ENCODE data around the gene KRTAP9-1. TPM values are rescaled to one million over a fixed set of nuclear protein-coding genes. Genes with fewer than 3 reads are reported as not detected.

KRTAP9-1 gene
- total and polyA plus RNA-seq, 12 donors: not detected

DNA sequence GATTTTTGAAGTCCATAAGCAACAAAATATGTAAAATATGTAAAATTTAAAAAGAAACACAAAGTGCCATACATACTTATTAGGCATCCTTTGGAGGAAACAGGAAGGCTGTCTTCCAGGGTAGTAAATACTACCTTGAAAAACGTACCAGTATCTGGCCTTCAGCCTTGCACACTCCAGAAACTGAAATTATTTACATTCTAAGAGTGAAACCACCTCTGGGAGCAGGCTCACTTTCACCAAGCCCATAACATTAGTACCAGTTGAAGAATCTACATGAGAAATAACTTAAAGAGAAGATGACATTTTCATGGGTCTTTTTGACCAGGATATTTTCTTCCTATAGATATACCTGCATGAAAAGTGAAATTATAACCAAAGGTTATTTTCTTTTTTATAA, 6.4 kb downstream of the KRTAP9-1 start:
- intact Hi-C loops (cut with DNase I): no loop called here
- no peak for DNase-seq
- no peaks in the 10 kb centered on the region for H3K27me3 ChIP-seq
- WGBS, 4 donors: 19 to 35% (median 26%) methylated on average over 1 of the region's 1 CpG
- H3K4me3 ChIP-seq: no peak overlapping the region
- TF ChIP-seq, protein P1, sequence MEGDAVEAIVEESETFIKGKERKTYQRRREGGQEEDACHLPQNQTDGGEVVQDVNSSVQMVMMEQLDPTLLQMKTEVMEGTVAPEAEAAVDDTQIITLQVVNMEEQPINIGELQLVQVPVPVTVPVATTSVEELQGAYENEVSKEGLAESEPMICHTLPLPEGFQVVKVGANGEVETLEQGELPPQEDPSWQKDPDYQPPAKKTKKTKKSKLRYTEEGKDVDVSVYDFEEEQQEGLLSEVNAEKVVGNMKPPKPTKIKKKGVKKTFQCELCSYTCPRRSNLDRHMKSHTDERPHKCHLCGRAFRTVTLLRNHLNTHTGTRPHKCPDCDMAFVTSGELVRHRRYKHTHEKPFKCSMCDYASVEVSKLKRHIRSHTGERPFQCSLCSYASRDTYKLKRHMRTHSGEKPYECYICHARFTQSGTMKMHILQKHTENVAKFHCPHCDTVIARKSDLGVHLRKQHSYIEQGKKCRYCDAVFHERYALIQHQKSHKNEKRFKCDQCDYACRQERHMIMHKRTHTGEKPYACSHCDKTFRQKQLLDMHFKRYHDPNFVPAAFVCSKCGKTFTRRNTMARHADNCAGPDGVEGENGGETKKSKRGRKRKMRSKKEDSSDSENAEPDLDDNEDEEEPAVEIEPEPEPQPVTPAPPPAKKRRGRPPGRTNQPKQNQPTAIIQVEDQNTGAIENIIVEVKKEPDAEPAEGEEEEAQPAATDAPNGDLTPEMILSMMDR (IDR thresholded peaks at IDR 0.05): no peak
- TF ChIP-seq POLR2A (IDR thresholded peaks at IDR 0.05): no peak
- H3K27ac ChIP-seq: no peak overlapping the region
- H3K9me3 ChIP-seq (replicated peaks in 1 of 3): no peaks in the 10 kb centered on the region
- H3K4me1 ChIP-seq (replicated peaks in 1 of 2): no peaks in the 10 kb centered on the region
- H3K36me3 ChIP-seq (replicated peaks in 1 of 2): no peaks in the 10 kb centered on the region

DNA sequence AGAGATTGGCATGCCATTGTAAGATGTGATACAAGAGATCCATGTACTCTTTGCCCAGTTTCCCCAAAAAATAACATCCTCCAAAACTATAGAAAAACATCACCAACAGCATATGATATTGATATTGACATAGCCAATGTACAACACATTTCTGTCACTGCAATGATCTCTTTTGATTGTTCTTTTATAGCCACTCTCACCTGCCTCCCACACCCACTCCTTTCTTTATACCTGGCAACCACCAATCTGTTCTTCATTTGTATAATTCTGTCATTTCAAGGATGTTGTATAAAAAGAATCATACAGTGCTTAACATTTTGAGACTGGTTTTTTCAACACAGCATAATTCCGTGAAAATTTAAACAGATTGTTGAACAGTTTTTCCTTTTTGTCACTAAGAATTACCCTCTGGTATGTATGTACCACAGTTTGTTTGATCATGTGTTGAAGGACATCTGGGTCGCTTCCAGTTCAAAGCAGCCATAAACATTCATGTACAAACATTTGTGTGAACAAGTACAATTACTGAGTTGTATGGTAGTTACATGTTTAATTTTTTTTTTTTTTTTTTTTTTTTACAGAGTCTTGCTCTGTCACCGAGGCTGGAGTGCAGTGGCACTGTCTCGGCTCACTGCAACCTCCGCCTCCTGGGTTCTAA, 9.9 kb downstream of the KRTAP9-1 start:
- no peak for DNase-seq
- no peak overlapping the region for H3K4me3 ChIP-seq
- no peaks in the 10 kb centered on the region for H3K9me3 ChIP-seq (replicated peaks in 1 of 3)
- TF ChIP-seq, protein P1 (IDR thresholded peaks at IDR 0.05): no peak
- TF ChIP-seq POLR2A (IDR thresholded peaks at IDR 0.05): no peak
- 51 to 71% (median 61%) methylated on average over 5 of the region's 5 CpGs for WGBS, 4 donors
- intact Hi-C loops (cut with DNase I): no loop called here
- no peak overlapping the region for H3K27ac ChIP-seq
- no peaks in the 10 kb centered on the region for H3K36me3 ChIP-seq (replicated peaks in 1 of 2)
- no peaks in the 10 kb centered on the region for H3K4me1 ChIP-seq (replicated peaks in 1 of 2)
- H3K27me3 ChIP-seq: no peaks in the 10 kb centered on the region

DNA sequence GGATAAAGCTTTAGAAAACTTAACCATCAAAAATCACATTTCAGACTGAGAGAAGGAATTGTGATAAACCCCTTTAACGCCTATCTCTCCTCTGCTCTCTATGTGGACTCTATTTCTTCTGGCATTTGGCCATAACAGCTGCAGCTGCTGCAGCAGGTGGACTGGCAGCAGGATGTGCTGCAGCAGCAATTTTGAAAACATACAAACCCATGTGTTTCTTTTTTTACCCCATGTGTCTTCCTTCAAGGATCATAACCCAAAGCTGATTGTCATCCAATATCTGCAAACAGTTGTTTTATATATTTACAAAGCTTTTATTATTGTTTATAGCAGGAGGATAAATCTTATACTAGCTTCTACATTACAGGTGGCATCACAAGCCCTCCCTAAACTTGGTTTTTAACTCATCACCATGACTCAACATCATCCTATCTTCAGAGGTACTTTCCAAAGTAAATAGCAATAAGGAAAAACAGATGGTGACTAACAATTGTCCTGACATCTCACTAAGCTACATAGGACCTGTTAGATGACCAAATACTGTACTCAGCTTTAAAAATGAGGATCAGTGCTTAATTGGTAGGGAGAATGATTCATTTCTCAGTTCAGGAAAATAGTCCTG, 22.3 kb downstream of the KRTAP9-1 start:
- intact Hi-C loops (cut with DNase I): no loop called here
- no peak for TF ChIP-seq POLR2A (IDR thresholded peaks at IDR 0.05)
- TF ChIP-seq, protein P1 (IDR thresholded peaks at IDR 0.05): no peak
- H3K9me3 ChIP-seq (replicated peaks in 1 of 3): peaks cover 0 to 6% (median 0%) of the 10 kb centered on the region in 3 donors
- H3K27ac ChIP-seq: no peak overlapping the region
- peaks cover 11% of the 10 kb centered on the region for H3K27me3 ChIP-seq
- no peak overlapping the region for H3K4me3 ChIP-seq
- no peak for DNase-seq
- WGBS, 4 donors: 30 to 51% (median 42%) methylated on average over 1 of the region's 1 CpG
- H3K4me1 ChIP-seq (replicated peaks in 1 of 2): no peaks in the 10 kb centered on the region
- H3K36me3 ChIP-seq (replicated peaks in 1 of 2): no peaks in the 10 kb centered on the region

DNA sequence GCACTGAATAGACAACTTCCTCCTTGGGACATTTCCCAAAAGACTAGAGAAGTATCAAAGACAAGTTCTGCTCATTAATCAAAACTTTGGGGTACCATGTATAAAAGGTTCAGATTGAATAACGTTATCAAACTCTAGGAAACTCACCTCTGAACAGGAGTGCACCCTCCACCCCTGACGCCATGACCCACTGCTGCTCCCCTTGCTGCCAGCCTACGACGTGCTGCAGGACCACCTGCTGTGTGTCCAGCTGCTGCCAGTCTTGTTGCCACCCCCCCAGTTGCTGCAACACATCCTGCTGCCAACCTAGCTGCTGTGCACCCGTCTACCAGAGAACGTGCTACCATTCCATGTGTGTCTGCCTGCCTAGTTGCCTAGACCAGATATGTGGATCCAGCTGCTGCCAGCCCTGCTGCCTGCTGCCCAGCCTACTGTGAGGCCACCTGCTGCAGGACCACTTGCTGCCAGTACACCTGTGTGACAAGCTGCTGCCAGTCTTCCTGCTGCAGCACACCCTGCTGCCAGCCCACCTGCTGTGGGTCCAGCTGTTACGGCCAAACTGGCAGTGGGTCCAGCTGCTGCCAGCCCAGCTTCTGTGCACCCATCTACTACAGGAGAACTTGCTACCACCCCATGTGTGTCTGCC, 23.0 kb downstream of the KRTAP9-1 start:
- WGBS, 4 donors: 70 to 75% (median 73%) methylated on average over 5 to 7 of the region's 7 CpGs
- intact Hi-C loops (cut with DNase I): no loop called here
- peaks cover 11% of the 10 kb centered on the region for H3K27me3 ChIP-seq
- TF ChIP-seq POLR2A (IDR thresholded peaks at IDR 0.05): no peak
- TF ChIP-seq, protein P1 (IDR thresholded peaks at IDR 0.05): no peak
- no peaks in the 10 kb centered on the region for H3K4me1 ChIP-seq (replicated peaks in 1 of 2)
- H3K4me3 ChIP-seq: no peak overlapping the region
- peaks cover 0 to 6% (median 0%) of the 10 kb centered on the region in 3 donors for H3K9me3 ChIP-seq (replicated peaks in 1 of 3)
- H3K27ac ChIP-seq: no peak overlapping the region
- H3K36me3 ChIP-seq (replicated peaks in 1 of 2): no peaks in the 10 kb centered on the region
- DNase-seq: no peak

Measured in adrenal gland (tissue), 12 donors.